ENCODE measurements around the gene UST.
"Not testable (repeated sequence)": the region's sequence is repeated elsewhere in the genome, so short reads cannot be mapped to it uniquely, and the experiment has no call there.

The UST gene

DNA sequence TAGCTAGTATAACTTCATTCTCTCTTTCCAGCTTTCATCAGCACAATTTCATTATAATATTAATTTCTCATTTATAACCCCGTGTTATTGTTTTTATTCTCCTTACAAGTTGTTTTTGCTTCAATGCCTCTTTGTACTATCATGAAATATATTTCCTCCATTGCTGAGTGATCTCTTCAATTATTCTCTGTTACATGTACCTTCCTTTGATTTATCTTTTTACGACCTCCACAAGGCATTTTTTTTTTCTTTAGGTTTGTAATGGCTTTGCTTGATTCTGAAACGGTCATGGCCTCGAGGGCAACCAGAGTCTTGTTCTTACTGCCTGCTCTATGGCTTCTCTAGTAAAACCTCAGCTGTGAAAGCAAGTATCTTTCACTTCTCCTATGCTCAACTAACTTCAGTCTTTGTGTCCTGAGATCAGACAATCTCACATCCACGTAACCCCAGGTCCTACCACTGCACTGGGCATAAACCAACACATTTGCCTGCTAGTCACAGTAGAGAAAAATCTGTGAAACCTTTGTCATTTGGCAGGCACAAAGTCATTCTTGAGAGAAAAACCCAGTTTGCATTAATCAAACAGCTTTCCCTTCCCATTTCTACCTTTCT lies 119.9 kb downstream of the UST start:
- no peaks in the 10 kb centered on the region for H3K36me3 Mint-ChIP-seq (ENCODE audit: insufficient read depth)
- H3K4me1 Mint-ChIP-seq (ENCODE audit: low read depth in 2 of 2): peaks cover 30 to 63% of the 10 kb centered on the region in 2 donors
- no peaks in the 10 kb centered on the region for H3K9me3 Mint-ChIP-seq
- H3K4me3 Mint-ChIP-seq: no peak overlapping the region
- ATAC-seq (replicated peaks): no peak
- H3K27ac Mint-ChIP-seq: no peak overlapping the region
- H3K27me3 Mint-ChIP-seq: no peaks in the 10 kb centered on the region
- no peak for DNase-seq

DNA sequence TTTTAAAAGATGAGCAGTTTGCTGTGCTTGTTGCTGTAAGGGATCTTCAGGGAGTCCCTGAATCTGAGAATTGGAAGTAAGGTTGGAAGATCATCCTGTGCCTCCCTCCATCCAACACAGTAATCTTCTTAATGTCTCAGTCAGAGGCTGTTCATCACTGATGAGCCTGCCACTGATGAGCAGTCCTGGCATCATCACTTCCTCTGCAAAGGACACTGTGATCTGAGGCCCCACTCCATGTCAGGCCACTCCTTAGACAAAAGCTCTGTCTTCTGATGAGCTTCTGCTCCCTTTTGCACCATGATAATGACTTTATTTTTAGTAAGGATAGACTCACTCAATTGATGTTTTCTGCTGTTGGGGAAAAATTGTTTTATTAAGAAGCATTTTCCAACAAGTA lies 121.0 kb downstream of the UST start:
- H3K27me3 Mint-ChIP-seq: no peaks in the 10 kb centered on the region
- H3K4me1 Mint-ChIP-seq (ENCODE audit: low read depth in 2 of 2): peaks cover 27 to 54% of the 10 kb centered on the region in 2 donors
- peak overlapping the region; percentile 9 to 10 for H3K27ac Mint-ChIP-seq
- H3K9me3 Mint-ChIP-seq: no peaks in the 10 kb centered on the region
- no peaks in the 10 kb centered on the region for H3K36me3 Mint-ChIP-seq (ENCODE audit: insufficient read depth)
- ATAC-seq (replicated peaks) (no peak), DNase-seq (no peak)
- no peak overlapping the region for H3K4me3 Mint-ChIP-seq

DNA sequence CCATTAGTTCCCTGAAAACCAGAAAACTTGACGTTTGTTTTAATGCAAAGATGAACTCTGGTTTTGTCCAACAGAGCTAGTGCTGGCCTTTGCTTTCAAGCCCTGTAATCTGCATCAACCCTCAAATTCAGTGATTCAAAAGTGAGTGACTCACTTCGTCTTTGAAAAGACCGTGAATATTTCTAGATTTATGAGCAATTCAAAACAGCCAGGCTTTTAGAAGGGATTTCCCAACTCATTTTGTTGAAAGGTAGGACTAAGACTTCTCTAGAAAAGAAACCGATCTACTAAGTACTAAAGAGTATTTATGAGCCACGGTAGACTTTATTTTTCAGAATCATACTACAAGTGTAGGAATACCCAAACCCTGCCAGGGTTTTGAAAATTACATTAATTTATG lies 121.5 kb downstream of the UST start:
- H3K9me3 Mint-ChIP-seq: no peaks in the 10 kb centered on the region
- H3K27me3 Mint-ChIP-seq: no peaks in the 10 kb centered on the region
- ATAC-seq (replicated peaks) (no peak), DNase-seq (no peak)
- H3K36me3 Mint-ChIP-seq (ENCODE audit: insufficient read depth): no peaks in the 10 kb centered on the region
- peak overlapping the region in 1 of 2 donors; percentile 8 for H3K4me3 Mint-ChIP-seq
- H3K27ac Mint-ChIP-seq: peak overlapping the region; percentile 9 to 47
- H3K4me1 Mint-ChIP-seq (ENCODE audit: low read depth in 2 of 2): peaks cover 26 to 50% of the 10 kb centered on the region in 2 donors

DNA sequence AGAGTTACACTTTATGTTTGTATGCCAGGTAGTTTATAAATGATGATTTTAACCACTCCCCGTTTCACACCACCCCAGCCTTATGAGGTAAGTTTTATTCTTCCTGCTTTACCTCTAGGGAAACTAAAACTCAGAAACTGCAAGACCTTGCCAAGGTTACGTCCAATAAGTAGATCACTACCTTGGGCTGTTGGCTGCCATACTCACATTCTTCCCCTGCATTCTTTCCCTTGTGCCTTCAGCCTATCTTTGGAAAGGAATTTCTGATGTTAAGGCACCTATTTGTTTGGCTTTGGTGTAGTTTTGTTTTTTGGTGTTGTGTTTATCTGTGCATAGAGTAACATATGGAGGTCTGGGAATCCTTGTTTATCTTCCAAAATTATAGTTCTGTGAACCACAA lies 122.1 kb downstream of the UST start:
- Mint-ChIP-seq H3K27ac (peak overlapping the region; percentile 47 to 49), H3K36me3 (ENCODE audit: insufficient read depth) (no peaks in the 10 kb centered on the region), H3K27me3 (no peaks in the 10 kb centered on the region), H3K4me1 (ENCODE audit: low read depth in 2 of 2) (peaks cover 24 to 49% of the 10 kb centered on the region in 2 donors), H3K4me3 (peak overlapping the region in 1 of 2 donors; percentile 8), H3K9me3 (no peaks in the 10 kb centered on the region)
- no peak for DNase-seq
- no peak for ATAC-seq (replicated peaks)

DNA sequence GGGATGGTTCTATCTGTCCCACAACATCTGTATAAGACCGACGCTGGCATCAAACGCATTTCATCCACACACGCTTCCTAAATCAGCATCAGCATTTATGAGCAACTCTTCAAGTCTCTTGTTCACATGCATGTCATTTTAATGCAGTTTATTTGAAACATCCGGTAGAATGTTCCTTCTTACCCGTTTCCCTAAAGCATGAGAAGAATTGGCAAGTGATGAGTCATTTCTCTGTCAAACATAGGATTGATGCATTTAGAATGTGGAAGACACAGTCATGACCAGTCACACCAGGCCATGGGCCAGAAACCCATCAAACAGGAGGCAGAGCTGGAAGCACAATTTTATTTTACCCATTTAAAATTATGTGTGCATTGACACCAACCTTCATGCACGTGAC lies 122.8 kb downstream of the UST start:
- Mint-ChIP-seq H3K36me3 (ENCODE audit: insufficient read depth) (no peaks in the 10 kb centered on the region), H3K27ac (peak overlapping the region; percentile 47 to 49), H3K4me1 (ENCODE audit: low read depth in 2 of 2) (peaks cover 24 to 46% of the 10 kb centered on the region in 2 donors), H3K27me3 (no peaks in the 10 kb centered on the region), H3K4me3 (no peak overlapping the region), H3K9me3 (no peaks in the 10 kb centered on the region)
- DNase-seq: no peak
- no peak for ATAC-seq (replicated peaks)

DNA sequence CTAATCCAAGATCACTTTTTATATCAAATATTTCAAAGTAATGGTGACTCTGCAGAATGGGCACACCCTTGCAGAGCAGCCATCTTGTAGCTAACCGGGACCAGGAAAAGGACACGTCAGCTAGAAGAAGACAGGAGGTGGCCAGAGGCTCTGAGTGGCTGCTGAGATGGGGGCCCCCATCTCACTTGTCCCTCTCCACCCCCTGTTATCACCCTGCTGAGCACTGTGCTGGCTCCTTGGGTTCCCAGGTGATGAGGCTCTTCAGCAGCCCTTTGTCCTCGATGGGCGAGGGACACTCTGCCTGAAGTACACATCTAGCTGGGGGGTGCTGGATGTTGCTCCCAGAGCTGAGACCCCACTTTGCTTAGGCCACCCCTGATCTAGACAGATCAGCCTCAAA lies 126.3 kb downstream of the UST start:
- Mint-ChIP-seq H3K4me3 (no peak overlapping the region), H3K9me3 (no peaks in the 10 kb centered on the region), H3K27ac (no peak overlapping the region), H3K27me3 (no peaks in the 10 kb centered on the region), H3K36me3 (ENCODE audit: insufficient read depth) (no peaks in the 10 kb centered on the region), H3K4me1 (ENCODE audit: low read depth in 2 of 2) (peaks cover 19 to 36% of the 10 kb centered on the region in 2 donors)
- ATAC-seq (replicated peaks) (no peak), DNase-seq (no peak)

DNA sequence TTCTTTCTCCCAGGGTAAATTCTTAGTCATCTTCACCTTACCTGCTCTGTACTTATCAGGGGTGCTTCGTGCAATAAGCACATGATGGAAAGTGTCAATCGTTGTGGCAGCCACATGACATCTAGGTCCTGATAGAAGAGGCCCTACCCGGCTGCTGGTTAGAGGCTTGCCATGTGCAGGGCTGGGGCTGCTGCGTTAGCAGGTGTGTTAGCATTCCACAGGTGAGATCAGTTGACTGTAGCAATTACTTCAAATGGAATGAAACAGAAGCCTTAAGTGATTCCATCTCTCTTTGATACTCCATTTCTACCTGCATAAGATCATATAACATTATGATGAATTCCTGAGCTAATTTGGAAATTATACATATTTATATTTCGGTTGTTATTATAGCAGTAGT lies 127.0 kb downstream of the UST start:
- Mint-ChIP-seq H3K4me1 (ENCODE audit: low read depth in 2 of 2) (peaks cover 18 to 36% of the 10 kb centered on the region in 2 donors), H3K27ac (no peak overlapping the region), H3K36me3 (ENCODE audit: insufficient read depth) (no peaks in the 10 kb centered on the region), H3K27me3 (no peaks in the 10 kb centered on the region), H3K9me3 (no peaks in the 10 kb centered on the region), H3K4me3 (no peak overlapping the region)
- DNase-seq (no peak), ATAC-seq (replicated peaks) (no peak)

DNA sequence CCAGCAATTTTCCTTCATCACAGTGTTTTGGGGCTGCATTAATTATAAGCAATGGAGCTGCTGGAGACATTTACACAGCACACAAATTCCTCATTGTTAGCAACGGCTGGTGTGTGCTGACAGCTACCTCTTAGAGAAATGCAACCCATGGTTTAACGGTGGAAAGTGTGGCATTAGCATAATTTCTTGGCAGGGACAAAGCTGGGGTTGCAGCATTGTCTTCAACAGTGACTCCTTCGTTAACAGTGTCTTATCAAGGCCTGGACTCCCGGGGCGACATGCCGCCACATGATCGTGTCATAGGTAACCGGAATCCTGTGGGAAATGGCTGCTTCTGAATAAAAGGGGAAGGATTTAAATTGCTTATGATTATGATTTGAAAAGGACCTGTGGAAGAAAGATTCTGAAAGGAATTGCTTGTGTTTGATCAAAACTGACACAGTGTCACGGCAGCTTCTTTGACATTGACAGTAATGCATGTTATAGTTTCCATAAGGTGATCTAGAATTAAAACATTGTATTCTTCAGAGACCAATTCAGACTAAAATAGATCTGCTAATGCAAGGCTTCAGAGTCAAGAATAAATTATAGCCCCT lies 128.0 kb downstream of the UST start:
- H3K9me3 Mint-ChIP-seq: no peaks in the 10 kb centered on the region
- no peak for ATAC-seq (replicated peaks)
- H3K27ac Mint-ChIP-seq: no peak overlapping the region
- H3K4me1 Mint-ChIP-seq (ENCODE audit: low read depth in 2 of 2): peaks cover 11 to 26% of the 10 kb centered on the region in 2 donors
- no peaks in the 10 kb centered on the region for H3K27me3 Mint-ChIP-seq
- no peaks in the 10 kb centered on the region for H3K36me3 Mint-ChIP-seq (ENCODE audit: insufficient read depth)
- no peak for DNase-seq
- no peak overlapping the region for H3K4me3 Mint-ChIP-seq

DNA sequence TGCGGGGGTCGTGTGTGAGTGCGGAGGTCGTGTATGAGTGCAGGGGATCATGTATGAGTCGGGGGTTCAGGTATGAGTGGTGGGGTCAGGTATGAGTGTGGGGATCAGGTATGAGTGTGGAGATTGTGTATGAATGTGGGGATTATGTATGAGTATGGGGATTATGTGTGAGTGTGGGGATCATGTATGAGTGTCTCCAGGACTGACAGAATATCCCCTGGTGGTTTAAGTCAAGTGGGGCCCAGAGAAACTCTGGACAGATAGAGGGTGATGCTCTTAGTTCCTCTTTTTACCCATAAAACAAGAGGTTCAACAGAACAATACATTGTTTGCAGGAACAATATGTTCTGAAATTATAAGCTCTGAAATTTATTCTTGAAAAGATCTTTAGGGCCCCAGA lies 131.9 kb downstream of the UST start:
- H3K27ac Mint-ChIP-seq: no peak overlapping the region
- peaks cover 7 to 9% of the 10 kb centered on the region in 2 donors for H3K4me1 Mint-ChIP-seq (ENCODE audit: low read depth in 2 of 2)
- no peak for ATAC-seq (replicated peaks)
- H3K9me3 Mint-ChIP-seq: no peaks in the 10 kb centered on the region
- no peak for DNase-seq
- peaks cover 5% of the 10 kb centered on the region for H3K36me3 Mint-ChIP-seq (ENCODE audit: insufficient read depth)
- H3K27me3 Mint-ChIP-seq: no peaks in the 10 kb centered on the region
- no peak overlapping the region for H3K4me3 Mint-ChIP-seq

DNA sequence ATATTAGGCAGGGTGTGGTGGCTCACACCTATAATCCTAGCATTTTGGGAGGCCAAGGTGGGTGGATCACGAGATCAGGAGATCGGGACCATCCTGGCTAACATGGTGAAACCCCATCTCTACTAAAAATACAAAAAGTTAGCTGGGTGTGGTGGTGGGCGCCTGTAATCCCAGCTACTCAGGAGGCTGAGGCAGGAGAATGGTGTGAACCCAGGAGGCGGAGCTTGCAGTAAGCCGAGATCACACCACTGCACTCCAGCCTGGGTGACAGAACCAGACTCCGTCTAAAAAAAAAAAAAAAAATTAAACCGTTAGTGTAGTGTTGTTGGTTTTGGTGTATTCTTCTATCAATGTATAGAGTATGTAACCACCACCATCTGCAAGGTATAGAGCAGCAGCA lies 133.9 kb downstream of the UST start:
- not testable (repeated sequence) for H3K4me3 Mint-ChIP-seq; H3K27ac Mint-ChIP-seq; DNase-seq; H3K36me3 Mint-ChIP-seq (ENCODE audit: insufficient read depth); H3K4me1 Mint-ChIP-seq (ENCODE audit: low read depth in 2 of 2); ATAC-seq (replicated peaks); H3K9me3 Mint-ChIP-seq; H3K27me3 Mint-ChIP-seq

DNA sequence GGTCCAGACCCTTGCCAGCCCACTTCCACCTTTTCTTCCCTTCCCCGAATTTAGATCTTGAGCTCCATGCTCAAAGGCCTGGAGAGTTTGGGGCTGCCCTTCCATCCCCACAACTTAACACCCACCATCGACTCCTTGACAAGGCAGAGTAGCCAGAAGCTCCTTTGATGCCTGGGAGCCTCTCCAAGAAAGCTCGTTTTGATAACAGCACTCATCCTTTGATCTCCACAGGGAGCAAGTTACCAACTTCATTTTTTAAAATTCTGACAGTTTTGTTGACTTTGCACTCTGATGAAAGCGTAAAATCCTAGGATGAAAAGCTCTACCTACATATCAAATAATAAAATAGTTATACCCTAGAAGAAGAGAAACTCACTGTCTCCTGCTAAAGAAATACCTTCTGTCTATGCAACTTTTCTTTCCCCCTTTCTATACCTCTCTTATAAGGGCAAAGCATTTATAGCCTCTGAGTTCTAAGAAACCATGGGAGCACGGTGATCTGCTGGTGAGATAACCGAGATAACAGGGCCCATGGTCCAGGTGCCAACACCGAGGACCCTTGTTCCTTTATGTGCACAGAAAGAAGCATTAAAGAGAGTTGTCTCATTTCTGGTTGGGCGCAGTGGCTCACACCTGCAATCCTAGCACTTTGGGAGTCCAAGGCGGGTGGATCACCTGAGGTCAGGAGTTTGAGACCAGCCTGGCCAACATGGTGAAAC lies 134.9 kb downstream of the UST start:
- Mint-ChIP-seq H3K27ac (no peak overlapping the region), H3K27me3 (no peaks in the 10 kb centered on the region), H3K4me3 (no peak overlapping the region), H3K36me3 (ENCODE audit: insufficient read depth) (peaks cover 5% of the 10 kb centered on the region), H3K4me1 (ENCODE audit: low read depth in 2 of 2) (peaks cover 4 to 5% of the 10 kb centered on the region in 2 donors), H3K9me3 (no peaks in the 10 kb centered on the region)
- ATAC-seq (replicated peaks): no peak
- no peak for DNase-seq

DNA sequence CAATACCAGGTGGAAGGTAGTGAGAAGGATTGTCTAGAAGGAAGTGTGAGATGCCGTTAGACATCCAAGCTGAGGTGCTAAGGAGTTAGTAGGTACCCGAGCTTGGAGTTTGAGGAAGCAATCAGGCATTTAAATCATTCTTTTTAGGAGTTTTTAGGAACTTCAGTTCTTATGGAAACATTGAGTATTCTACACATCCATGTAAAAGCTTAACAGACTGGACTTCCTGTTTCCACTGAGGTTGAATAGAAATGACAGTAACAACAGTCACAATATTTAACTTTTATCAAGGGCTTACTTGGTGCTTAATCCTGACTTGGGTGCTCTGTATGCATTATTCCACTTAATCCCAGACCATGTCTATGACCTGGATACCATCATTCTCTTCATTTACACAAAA lies 136.4 kb downstream of the UST start:
- DNase-seq (no peak), ATAC-seq (replicated peaks) (no peak)
- Mint-ChIP-seq H3K4me3 (no peak overlapping the region), H3K9me3 (no peaks in the 10 kb centered on the region), H3K4me1 (ENCODE audit: low read depth in 2 of 2) (peaks cover 4 to 10% of the 10 kb centered on the region in 2 donors), H3K36me3 (ENCODE audit: insufficient read depth) (peaks cover 5% of the 10 kb centered on the region), H3K27ac (no peak overlapping the region), H3K27me3 (no peaks in the 10 kb centered on the region)

DNA sequence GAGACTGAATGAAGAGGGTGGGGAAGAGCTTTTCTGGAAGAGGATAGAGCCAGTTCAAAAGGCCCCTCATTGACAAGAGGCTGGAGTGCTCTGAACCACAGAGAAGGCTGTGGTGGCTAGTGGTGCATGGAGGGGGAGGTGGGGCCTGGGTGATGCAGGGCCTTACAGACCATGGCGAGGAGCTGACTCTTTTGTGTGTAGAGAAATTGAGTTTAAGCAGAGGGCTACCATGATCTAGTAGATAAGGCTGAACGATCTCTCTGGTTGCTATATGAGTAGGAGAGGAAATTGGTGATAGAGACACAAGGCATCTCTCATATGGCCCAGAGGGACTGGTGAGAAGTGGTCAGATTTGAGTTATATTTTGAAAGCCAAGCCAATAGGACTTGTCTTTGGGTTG lies 137.6 kb downstream of the UST start:
- H3K27ac Mint-ChIP-seq: no peak overlapping the region
- ATAC-seq (replicated peaks) (no peak), DNase-seq (no peak)
- peaks cover 5% of the 10 kb centered on the region for H3K36me3 Mint-ChIP-seq (ENCODE audit: insufficient read depth)
- H3K4me3 Mint-ChIP-seq: no peak overlapping the region
- H3K4me1 Mint-ChIP-seq (ENCODE audit: low read depth in 2 of 2): peaks cover 4 to 5% of the 10 kb centered on the region in 2 donors
- H3K27me3 Mint-ChIP-seq: no peaks in the 10 kb centered on the region
- no peaks in the 10 kb centered on the region for H3K9me3 Mint-ChIP-seq

Measured in effector memory CD8-positive, alpha-beta T cell (primary cell).